IMR-90 (cell line): ENCODE measurements around the gene GAREM1. TPM values are rescaled to one million over a fixed set of nuclear protein-coding genes. Genes with fewer than 3 reads are reported as not detected.
A peak's percentile ranks its signal among the peaks of the same experiment; 100 is the strongest.

Experiments
- ATAC-seq: fragments of 200-7000 bp; cut with Tn5 transposase; 2 replicates; pipeline ENCODE4 v1.9.1; 2020; ENCODE audit warnings: low read depth, mild to moderate bottlenecking, moderate library complexity
- BruUV-seq: library from RNA; stranded (reverse); fragments of 400-500 nt; replicated peaks from 2 replicates; lab custom pipeline; 2021; lab: Mats Ljungman, UMichigan
- CTCF ChIA-PET: fragments of 300-600 bp; formaldehyde crosslinking; extraction: SDS; loops from one replicate; lab custom pipeline; 2021; ENCODE audit warnings: antibody characterized with exemption; lab: Yijun Ruan, JAX
- POLR2A ChIA-PET: fragments of 300-600 bp; sonication (Branson Sonifier 250); formaldehyde crosslinking; loops from one replicate; lab custom pipeline; 2022; ENCODE audit warnings: antibody characterized with exemption; ENCODE audit not compliant: unreplicated experiment; lab: Charles Lee
- DNase-seq: peaks from one replicate; pipeline ENCODE4 v3.0.0; 2013
- H2AFZ ChIP-seq: replicated peaks from 2 replicates; pipeline ENCODE3; 2013; ENCODE audit warnings: low read length, mild to moderate bottlenecking; ENCODE audit not compliant: poor library complexity
- H2AK5ac ChIP-seq: 2 replicates; pipeline ENCODE4 v1.6.1; 2013; ENCODE audit warnings: low read depth, low read length, inconsistent platforms
- H2AK9ac ChIP-seq: replicated peaks from 2 replicates; pipeline ENCODE3; 2013; ENCODE audit warnings: mild to moderate bottlenecking, low read depth, low read length, moderate library complexity; ENCODE audit not compliant: poor library complexity
- H2BK120ac ChIP-seq: 2 replicates; pipeline ENCODE4 v1.6.1; 2013; ENCODE audit warnings: low read depth, low read length, inconsistent platforms
- H2BK15ac ChIP-seq: 3 replicates; pipeline ENCODE4 v1.6.1; 2013; ENCODE audit warnings: low read depth, low read length, inconsistent platforms
- H2BK20ac ChIP-seq: 2 replicates; pipeline ENCODE4 v1.6.1; 2013; ENCODE audit warnings: low read depth, mild to moderate bottlenecking, inconsistent platforms, low read length, moderate library complexity
- H2BK5ac ChIP-seq: 2 replicates; pipeline ENCODE4 v1.6.1; 2013; ENCODE audit warnings: mild to moderate bottlenecking, low read depth, low read length, inconsistent platforms; ENCODE audit not compliant: poor library complexity, severe bottlenecking
- H3K14ac ChIP-seq: replicated peaks from 2 replicates; pipeline ENCODE4 v1.6.1; 2013; ENCODE audit warnings: low read depth, low read length, inconsistent platforms
- H3K18ac ChIP-seq: 2 replicates; pipeline ENCODE4 v1.6.1; 2013; ENCODE audit warnings: low read depth, low read length, control low read depth
- H3K23ac ChIP-seq: 2 replicates; pipeline ENCODE4 v1.6.1; 2013; ENCODE audit warnings: low read depth, low read length, inconsistent platforms
- H3K27ac ChIP-seq: 2 replicates; pipeline ENCODE4 v1.5.1; 2013; ENCODE audit warnings: mild to moderate bottlenecking, control low read depth, low read length; ENCODE audit not compliant: insufficient read depth
- H3K27me3 ChIP-seq: 2 replicates; pipeline ENCODE4 v1.6.1; 2013; ENCODE audit warnings: low read length; ENCODE audit not compliant: control insufficient read depth, insufficient read depth
- H3K36me3 ChIP-seq: 2 replicates; pipeline ENCODE4 v1.6.1; 2013; ENCODE audit warnings: low read length, mixed read lengths; ENCODE audit not compliant: control insufficient read depth, insufficient read depth
- H3K4ac ChIP-seq: 2 replicates; pipeline ENCODE4 v1.6.1; 2013; ENCODE audit warnings: low read depth, low read length, inconsistent platforms
- H3K4me1 ChIP-seq: 2 replicates; pipeline ENCODE4 v1.6.1; 2013; ENCODE audit warnings: low read length, mixed read lengths; ENCODE audit not compliant: control insufficient read depth, insufficient read depth
- H3K4me2 ChIP-seq: 2 replicates; pipeline ENCODE4 v1.6.1; 2013; ENCODE audit warnings: low read depth, mild to moderate bottlenecking, control low read depth, low read length, moderate library complexity
- H3K4me3 ChIP-seq: 2 replicates; pipeline ENCODE4 v1.5.1; 2013; ENCODE audit warnings: low read depth, mild to moderate bottlenecking, control low read depth, low read length, moderate library complexity; ENCODE audit not compliant: insufficient read depth
- H3K56ac ChIP-seq: 2 replicates; pipeline ENCODE4 v1.6.1; 2013; ENCODE audit warnings: low read length, inconsistent platforms; ENCODE audit not compliant: insufficient read depth; ENCODE audit errors: extremely low read depth
- H3K79me1 ChIP-seq, 2 experiments: 2 replicates each; pipeline ENCODE4 v1.6.1; 2013; ENCODE audit warnings: low read length in 2 of 2, inconsistent platforms in 1 of 2, low read depth in 1 of 2
- H3K9ac ChIP-seq: 2 replicates; pipeline ENCODE4 v1.6.1; 2013; ENCODE audit warnings: low read depth, low read length, control low read depth
- H3K9me1 ChIP-seq: 2 replicates; pipeline ENCODE4 v1.6.1; 2013; ENCODE audit warnings: low read length, inconsistent platforms; ENCODE audit not compliant: insufficient read depth
- H3K9me3 ChIP-seq: 2 replicates; pipeline ENCODE4 v1.6.1; 2013; ENCODE audit warnings: low read length; ENCODE audit not compliant: control insufficient read depth, insufficient read depth
- H4K20me1 ChIP-seq: 2 replicates; pipeline ENCODE4 v1.6.1; 2013; ENCODE audit warnings: low read length, inconsistent platforms; ENCODE audit not compliant: insufficient read depth
- H4K5ac ChIP-seq: 2 replicates; pipeline ENCODE4 v1.6.1; 2013; ENCODE audit warnings: mild to moderate bottlenecking, low read depth, low read length, control low read depth
- H4K8ac ChIP-seq, 2 experiments: 2 replicates each; pipeline ENCODE4 v1.6.1; 2013; ENCODE audit warnings: low read depth in 2 of 2, low read length in 2 of 2, control low read depth in 1 of 2, inconsistent platforms in 1 of 2
- H4K91ac ChIP-seq: 2 replicates; pipeline ENCODE4 v1.6.1; 2013; ENCODE audit warnings: low read depth, low read length, inconsistent platforms; ENCODE audit not compliant: insufficient read depth
- MAFK ChIP-seq: IDR thresholded peaks from 2 replicates; pipeline ENCODE4 v1.6.1; 2012; ENCODE audit warnings: low read depth, low read length, improper control_type of control experiment
- NFE2L2 ChIP-seq: fragments of 150-350 bp; IDR thresholded peaks from 2 replicates; pipeline ENCODE4 v1.6.1; 2016; ENCODE audit warnings: low read depth, mild to moderate bottlenecking, low read length
- POLR2A ChIP-seq: IDR thresholded peaks from 2 replicates; pipeline ENCODE4 v1.6.1; 2012; ENCODE audit warnings: mild to moderate bottlenecking, low read depth, low read length
- WGBS, 2 experiments: methylation state at CpG; one replicate each; pipeline versions ENCODE4 v1.1.5 to v1.1.7; 2013; ENCODE audit warnings: missing lambda C conversion rate in 2 of 2; ENCODE audit not compliant: insufficient read length in 1 of 2; ENCODE audit errors: extremely low coverage in 2 of 2; 5-methylcytosine and 5-hydroxymethylcytosine counted together
- dilution Hi-C: fragments of 300-500 bp; cut with HindIII; formaldehyde crosslinking; loops from one replicate; pipeline ENCODE4 v1.14.3; 2018; ENCODE audit warnings: low sequenced_read_pairs; ENCODE audit not compliant: unreplicated experiment
- in situ Hi-C: fragments of 300-500 bp; cut with MboI; formaldehyde crosslinking; loops from 3 replicates; pipeline ENCODE4 v1.14.3; 2019; ENCODE audit warnings: low sequenced_read_pairs, inconsistent platforms, mixed read lengths
- intact Hi-C: fragments of 100-400 bp; cut with micrococcal nuclease; formaldehyde crosslinking; loops from 2 replicates; pipeline ENCODE4 v1.10.0; 2022
- polyA plus RNA-seq, 3 experiments: library from polyadenylated mRNA; depleted of rRNA; stranded (reverse); fragments of >200 nt; gene quantifications; 2 replicates each; pipeline ENCODE4 v1.2.3, GENCODE V29; 2012; ENCODE audit warnings: low replicate concordance in 1 of 3
- total RNA-seq: library from RNA; depleted of rRNA; stranded (reverse); fragments of >200 nt; gene quantifications from 2 replicates; pipeline ENCODE4 v1.2.3, GENCODE V29; 2012

The GAREM1 gene
- total and polyA plus RNA-seq, 2 of the 4 experiments (the other 2 are of a cell fraction), result 1.4 to 2.3 TPM

DNA sequence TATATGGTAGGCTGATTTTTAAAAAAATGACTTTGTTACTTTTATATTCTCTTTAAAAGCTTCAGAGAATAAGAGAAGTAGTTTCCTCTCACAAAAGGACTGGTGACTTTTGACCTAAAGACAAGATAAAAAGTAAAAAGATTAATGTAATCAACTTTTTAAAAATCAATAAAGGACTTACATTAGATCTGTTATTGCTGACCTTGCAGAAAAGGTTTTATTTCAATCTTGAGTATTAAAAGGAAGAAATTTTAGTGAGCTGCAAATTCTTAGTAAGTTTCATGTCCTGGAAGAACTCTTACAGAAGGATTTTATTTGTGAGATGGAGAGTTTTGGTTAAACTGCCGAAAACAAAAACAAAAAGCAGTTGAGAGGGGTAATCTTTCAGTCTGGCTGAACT lies 2.2 kb upstream of the GAREM1 start:
- POLR2A ChIA-PET, result no interaction called here
- Histone ChIP-seq H3K4me3 (no peak overlapping the region), H2AFZ (no peak overlapping the region), H2BK120ac (no peak overlapping the region), H3K27ac (no peak overlapping the region), H2AK5ac (no peak overlapping the region), H2BK15ac (no peak overlapping the region), H3K4ac (no peak overlapping the region), H4K8ac (no peak overlapping the region), H2BK5ac (no peak overlapping the region), H2AK9ac (no peak overlapping the region), H3K9me3 (no peaks in the 10 kb centered on the region), H4K5ac (no peak overlapping the region), H3K56ac (no peak overlapping the region), H3K23ac (no peak overlapping the region), H3K9me1 (no peaks in the 10 kb centered on the region; the same call in 1 of the 2 replicates), H3K79me1 (peaks cover 0 to 5% of the 10 kb centered on the region in 2 experiments; a peak in 1 of 4 replicates), H3K36me3 (no peaks in the 10 kb centered on the region), H3K4me1 (peaks cover 1% of the 10 kb centered on the region), H3K27me3 (peaks cover 9% of the 10 kb centered on the region), H3K14ac (no peak overlapping the region), H4K20me1 (no peaks in the 10 kb centered on the region), H4K91ac (no peak overlapping the region), H3K18ac (no peak overlapping the region), H3K9ac (no peak overlapping the region), H2BK20ac (no peak overlapping the region), H3K4me2 (no peak overlapping the region)
- intact Hi-C loops, result no loop called here
- BruUV-seq, result no TSS peak
- WGBS, 2 experiments, result no CpG with 5 or more reads among the region's 1 CpG
- CTCF ChIA-PET, result interaction anchor here (0.6 to 4.7 kb wide), 5 partner anchors 11 to 316 kb away, joined by 3 to 39 read pairs (median 4); no protein-coding TSS in a partner anchor
- dilution Hi-C loops, result loop anchor here (25.0 kb wide), 1 partner anchor 186 kb away; no protein-coding TSS in a partner anchor
- DNase-seq (no peak), ATAC-seq (no peak)
- no peak for TF ChIP-seq NFE2L2
- peak; percentile 99 for TF ChIP-seq MAFK
- no peak for TF ChIP-seq POLR2A
- in situ Hi-C loops, result loop anchor here (5.0 kb wide), 1 partner anchor 196 kb away; no protein-coding TSS in a partner anchor
